GM19099 (cell line): Measurements from ENCODE around the gene GRAP2.

Source experiments
- POLR2A ChIP-seq: IDR thresholded peaks from 3 replicates; pipeline ENCODE4 v1.6.1; 2011; ENCODE audit warnings: low read depth; ENCODE audit not compliant: insufficient read length; ENCODE audit errors: extremely low read depth

The GRAP2 gene

DNA sequence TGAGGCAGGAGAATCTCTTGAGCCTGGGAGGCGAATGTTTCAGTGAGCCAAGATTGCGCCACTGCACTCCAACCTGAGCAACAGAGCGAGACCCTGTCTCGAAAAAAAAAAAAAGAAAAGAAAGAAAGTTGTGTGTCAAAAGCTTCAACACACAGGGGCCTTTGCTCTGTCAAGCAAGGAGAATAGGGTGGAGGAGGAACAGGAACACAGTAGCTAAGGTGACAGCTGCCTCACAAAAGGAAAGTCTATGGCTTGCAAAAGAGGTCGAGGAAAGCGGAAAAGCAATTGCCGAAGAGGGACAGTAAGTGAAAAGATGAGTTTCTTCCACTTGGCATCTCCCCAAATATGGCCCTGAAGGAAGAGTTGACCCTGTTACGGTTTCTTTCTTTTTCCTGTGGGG is 32.9 kb downstream of the GRAP2 start:
- TF ChIP-seq POLR2A, result no peak

DNA sequence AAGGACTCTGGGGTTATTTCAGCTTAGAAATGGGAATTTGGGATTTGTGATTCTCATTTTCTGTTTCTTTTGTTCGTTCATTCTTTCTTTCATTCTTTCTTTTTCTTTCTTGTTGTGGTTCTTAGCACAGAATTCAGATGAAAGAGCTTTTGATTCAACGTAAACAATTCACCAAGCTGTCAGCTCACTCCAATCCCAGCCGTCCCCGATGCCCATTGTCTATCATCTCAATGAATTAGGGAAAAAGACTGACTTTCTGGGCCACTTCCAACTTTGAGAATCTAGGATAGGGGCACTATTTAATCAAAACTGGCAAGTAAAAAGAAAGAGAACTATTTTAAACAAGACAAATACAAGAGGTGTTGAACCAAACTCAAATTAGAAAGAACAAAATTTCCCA is 34.2 kb downstream of the GRAP2 start:
- no peak for TF ChIP-seq POLR2A

- no peak for TF ChIP-seq POLR2A
Observed at GRCh38 chr22:39935612-39936011, 34.7 kb downstream of the GRAP2 start.

DNA sequence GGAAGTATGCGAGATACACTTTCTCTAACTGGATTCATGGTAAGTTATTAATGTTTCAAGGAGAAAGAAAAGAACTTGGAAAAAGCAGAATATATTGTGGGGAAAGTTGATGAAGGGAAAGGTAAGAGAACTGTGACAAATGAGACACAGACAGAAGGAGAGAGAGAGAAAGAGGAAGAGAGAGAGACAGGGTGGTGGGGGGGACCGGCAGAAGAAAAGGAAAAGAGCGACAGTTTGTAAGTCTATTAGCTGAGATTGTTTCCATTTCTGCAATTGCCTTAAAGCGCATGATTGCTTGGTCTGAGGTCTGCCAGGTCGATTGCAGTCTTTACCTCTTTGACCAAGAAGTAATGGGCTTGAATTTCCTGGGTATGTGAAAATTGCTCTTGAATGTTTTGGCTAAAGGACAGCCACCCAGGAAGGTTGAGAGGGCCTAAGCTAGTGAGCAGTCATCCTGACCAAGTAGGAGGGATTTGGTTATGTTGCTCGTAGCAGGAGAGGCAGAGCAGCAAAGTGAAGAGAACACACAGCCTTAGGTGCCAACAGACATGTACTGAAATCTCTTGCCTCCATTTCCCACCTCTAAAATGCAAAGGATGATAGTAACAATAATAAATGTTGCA is 35.8 kb downstream of the GRAP2 start:
- TF ChIP-seq POLR2A, result no peak

- TF ChIP-seq POLR2A, result no peak
Observed at GRCh38 chr22:39937906-39938305, 37.0 kb downstream of the GRAP2 start.

- no peak for TF ChIP-seq POLR2A
Observed at GRCh38 chr22:39938509-39939111, 37.7 kb downstream of the GRAP2 start.

- no peak for TF ChIP-seq POLR2A
Observed at GRCh38 chr22:39939830-39940229, 38.9 kb downstream of the GRAP2 start.

DNA sequence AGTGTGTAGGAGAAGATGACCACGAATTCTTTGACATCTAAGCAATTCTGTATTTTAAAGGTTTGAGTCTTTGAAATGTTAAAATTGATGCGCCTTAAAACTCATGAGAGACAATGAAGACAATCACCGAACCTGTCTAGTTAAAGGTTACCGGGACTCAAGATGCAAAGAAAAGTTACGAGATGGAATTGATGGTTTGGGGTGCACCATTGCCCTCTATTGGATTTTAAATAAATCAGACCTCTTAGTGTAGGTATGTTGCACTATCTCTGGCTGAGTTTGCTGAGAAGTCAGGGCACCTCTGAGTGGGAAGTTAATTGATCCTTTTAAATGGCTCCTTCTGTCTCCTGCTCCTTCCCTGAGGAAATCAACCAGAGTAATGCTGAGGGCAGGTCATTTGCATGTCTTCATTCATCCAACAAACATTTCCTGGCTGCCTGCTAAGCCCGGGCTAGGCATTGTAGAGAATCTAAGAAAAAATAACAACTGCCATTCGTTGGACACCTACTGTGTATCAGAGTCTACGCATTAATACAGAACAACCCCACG is 39.9 kb downstream of the GRAP2 start:
- no peak for TF ChIP-seq POLR2A

GRCh38 chr22:39941601-39942000 is 40.7 kb downstream of the GRAP2 start:
- TF ChIP-seq POLR2A, result no peak

GRCh38 chr22:39942439-39943230 is 41.8 kb downstream of the GRAP2 start:
- TF ChIP-seq POLR2A, result no peak

DNA sequence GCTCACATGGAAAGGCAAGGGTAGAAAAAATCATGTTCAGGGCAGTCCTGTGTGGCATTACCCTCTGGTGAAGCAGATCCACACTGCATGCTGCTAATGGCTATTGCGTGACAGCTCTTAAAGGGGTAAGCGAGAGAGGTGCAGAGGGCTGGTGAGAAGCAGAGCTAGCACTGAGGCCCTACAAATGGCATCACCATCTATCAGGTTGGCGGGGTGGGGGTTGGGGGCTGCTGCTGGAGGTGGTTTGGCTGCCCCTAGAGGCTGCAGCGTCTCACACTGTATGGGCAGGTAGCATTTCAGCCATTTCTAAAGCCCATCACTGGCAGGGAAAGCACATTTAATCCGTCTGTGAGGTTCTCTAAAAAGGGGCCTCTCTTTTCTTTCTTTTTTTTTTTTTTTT is 42.5 kb downstream of the GRAP2 start:
- no peak for TF ChIP-seq POLR2A

DNA sequence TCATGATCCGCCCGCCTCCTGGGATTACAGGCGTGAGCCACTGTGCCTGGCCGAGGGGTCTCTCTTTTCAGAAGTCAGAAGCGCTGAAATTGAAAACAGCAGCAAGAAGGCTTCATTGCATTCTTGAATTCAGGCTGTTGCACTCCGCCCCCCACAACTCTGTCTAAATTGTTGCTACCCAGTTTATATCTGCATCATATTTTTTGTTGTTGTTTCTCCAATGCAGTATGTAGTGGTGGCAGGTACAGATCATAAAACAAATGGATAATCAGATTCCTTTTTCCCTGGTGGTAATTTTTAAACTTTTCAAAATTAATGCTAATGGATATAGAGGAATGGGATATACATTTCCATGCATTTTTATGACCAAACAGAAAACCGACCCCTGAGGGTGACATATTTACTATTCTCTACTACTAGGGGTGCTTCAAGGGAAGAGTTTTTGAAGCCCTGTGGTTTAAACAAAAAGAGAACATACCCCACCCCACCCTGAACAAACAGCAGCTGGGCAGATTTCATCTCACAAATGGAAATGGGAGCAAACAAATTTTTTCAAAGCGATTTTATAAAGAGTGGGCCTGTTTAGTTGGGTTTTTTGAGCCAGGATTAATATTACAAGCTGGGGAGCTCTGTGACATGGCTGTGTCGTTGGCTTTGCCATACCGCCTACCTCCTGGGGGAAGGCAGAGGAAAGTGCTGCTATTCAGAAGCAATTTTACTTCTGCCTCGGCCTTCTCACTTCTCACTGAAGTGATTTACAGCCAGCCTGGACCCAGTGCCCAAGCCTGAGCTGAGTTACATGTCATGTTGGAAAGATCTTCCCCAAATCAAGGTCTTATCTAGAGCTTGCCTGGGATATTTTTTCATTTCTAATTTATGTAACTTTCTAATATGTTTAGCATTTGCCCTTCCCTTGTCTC is 43.3 kb downstream of the GRAP2 start:
- no peak for TF ChIP-seq POLR2A

DNA sequence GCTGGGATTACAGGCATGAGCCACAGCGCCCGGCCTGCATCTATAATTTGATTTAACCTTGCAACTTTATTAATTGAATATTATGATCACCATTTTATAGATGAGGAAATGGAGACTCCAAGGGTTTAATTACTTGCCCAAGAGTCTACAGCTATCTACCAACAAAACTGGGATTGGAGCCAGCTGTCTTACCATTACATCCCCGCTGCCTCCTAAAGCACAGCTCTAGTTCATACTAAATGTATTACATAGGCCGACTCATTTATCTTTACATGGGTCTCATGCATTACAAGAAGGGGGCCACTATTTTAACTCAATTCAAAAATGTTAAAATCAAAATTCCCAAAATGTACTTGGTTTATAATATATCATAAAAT is 45.2 kb downstream of the GRAP2 start:
- TF ChIP-seq POLR2A, result no peak

GRCh38 chr22:39946503-39947219 is 45.8 kb downstream of the GRAP2 start:
- TF ChIP-seq POLR2A, result no peak
